Ishikawa (cell line): Measurements from ENCODE around the gene PLCD3.

Source experiments
- CEBPB ChIP-seq: IDR thresholded peaks from 2 replicates; pipeline ENCODE4 v1.6.1; 2012
- CREB1 ChIP-seq: IDR thresholded peaks from 2 replicates; pipeline ENCODE4 v1.6.1; 2012; ENCODE audit warnings: low read depth
- EP300 ChIP-seq: IDR thresholded peaks from 2 replicates; pipeline ENCODE4 v1.6.1; 2012; ENCODE audit warnings: borderline replicate concordance
- FOXM1 ChIP-seq: IDR thresholded peaks from 2 replicates; pipeline ENCODE4 v1.6.1; 2012; ENCODE audit warnings: low read depth, borderline replicate concordance
- NFIC ChIP-seq: IDR thresholded peaks from 2 replicates; pipeline ENCODE4 v1.6.1; 2012
- RAD21 ChIP-seq: IDR thresholded peaks from 2 replicates; pipeline ENCODE4 v1.6.1; 2012; ENCODE audit warnings: low read depth
- REST ChIP-seq: IDR thresholded peaks from 2 replicates; pipeline ENCODE4 v1.6.1; 2012; ENCODE audit warnings: low read depth, mild to moderate bottlenecking
- TAF1 ChIP-seq: IDR thresholded peaks from 2 replicates; pipeline ENCODE4 v1.6.1; 2012; ENCODE audit warnings: low read depth, mild to moderate bottlenecking
- TCF12 ChIP-seq: IDR thresholded peaks from 2 replicates; pipeline ENCODE4 v1.6.1; 2012; ENCODE audit warnings: low read depth
- TEAD4 ChIP-seq: IDR thresholded peaks from 2 replicates; pipeline ENCODE4 v1.6.1; 2012
- YY1 ChIP-seq: IDR thresholded peaks from 2 replicates; pipeline ENCODE4 v1.6.1; 2012; ENCODE audit warnings: low read depth
- ZBTB7A ChIP-seq: IDR thresholded peaks from 2 replicates; pipeline ENCODE4 v1.6.1; 2012; ENCODE audit warnings: low read depth
- TF ChIP-seq, protein P1 (sequence below): IDR thresholded peaks from 2 replicates; pipeline ENCODE4 v1.6.1; 2012
- TF ChIP-seq, protein P2 (sequence below): IDR thresholded peaks from 2 replicates; pipeline ENCODE4 v1.6.1; 2012

DNA sequence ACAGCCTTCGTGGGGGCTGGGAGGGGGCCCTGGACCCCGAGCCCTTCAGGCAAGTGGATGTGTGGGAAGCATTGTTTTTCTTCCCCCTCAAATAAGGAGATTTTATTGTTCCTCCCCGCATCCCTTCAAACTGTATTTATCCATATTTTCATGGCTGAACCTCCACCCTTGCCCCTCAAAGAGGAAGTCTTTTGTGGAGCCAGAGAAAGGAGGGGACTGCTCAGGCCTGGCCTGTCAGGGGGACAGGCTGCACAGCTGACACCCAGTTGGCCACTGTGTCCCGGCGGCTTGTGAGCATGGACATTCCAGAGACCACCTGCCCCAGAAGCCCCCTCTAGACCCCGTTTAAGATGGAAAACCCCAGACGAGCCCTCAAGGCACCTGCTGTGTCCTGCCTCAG is 45.2 kb upstream of the PLCD3 start:
- no peak for TF ChIP-seq EP300
- no peak for TF ChIP-seq TAF1
- TF ChIP-seq, protein P1, sequence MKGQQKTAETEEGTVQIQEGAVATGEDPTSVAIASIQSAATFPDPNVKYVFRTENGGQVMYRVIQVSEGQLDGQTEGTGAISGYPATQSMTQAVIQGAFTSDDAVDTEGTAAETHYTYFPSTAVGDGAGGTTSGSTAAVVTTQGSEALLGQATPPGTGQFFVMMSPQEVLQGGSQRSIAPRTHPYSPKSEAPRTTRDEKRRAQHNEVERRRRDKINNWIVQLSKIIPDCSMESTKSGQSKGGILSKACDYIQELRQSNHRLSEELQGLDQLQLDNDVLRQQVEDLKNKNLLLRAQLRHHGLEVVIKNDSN: no peak
- no peak for TF ChIP-seq TEAD4
- TF ChIP-seq, protein P2, sequence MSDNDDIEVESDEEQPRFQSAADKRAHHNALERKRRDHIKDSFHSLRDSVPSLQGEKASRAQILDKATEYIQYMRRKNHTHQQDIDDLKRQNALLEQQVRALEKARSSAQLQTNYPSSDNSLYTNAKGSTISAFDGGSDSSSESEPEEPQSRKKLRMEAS: no peak
- no peak for TF ChIP-seq REST
- no peak for TF ChIP-seq FOXM1
- no peak for TF ChIP-seq ZBTB7A
- no peak for TF ChIP-seq RAD21
- no peak for TF ChIP-seq YY1
- TF ChIP-seq CEBPB: no peak
- no peak for TF ChIP-seq CREB1
- TF ChIP-seq NFIC: no peak
- TF ChIP-seq TCF12: no peak
